ENCODE measurements around the gene DCAKD. TPM values are rescaled to one million over a fixed set of nuclear protein-coding genes. Genes with fewer than 3 reads are reported as not detected.

DCAKD gene
- total RNA-seq, 1 donor from 2014 or later = 31.4 TPM

DNA sequence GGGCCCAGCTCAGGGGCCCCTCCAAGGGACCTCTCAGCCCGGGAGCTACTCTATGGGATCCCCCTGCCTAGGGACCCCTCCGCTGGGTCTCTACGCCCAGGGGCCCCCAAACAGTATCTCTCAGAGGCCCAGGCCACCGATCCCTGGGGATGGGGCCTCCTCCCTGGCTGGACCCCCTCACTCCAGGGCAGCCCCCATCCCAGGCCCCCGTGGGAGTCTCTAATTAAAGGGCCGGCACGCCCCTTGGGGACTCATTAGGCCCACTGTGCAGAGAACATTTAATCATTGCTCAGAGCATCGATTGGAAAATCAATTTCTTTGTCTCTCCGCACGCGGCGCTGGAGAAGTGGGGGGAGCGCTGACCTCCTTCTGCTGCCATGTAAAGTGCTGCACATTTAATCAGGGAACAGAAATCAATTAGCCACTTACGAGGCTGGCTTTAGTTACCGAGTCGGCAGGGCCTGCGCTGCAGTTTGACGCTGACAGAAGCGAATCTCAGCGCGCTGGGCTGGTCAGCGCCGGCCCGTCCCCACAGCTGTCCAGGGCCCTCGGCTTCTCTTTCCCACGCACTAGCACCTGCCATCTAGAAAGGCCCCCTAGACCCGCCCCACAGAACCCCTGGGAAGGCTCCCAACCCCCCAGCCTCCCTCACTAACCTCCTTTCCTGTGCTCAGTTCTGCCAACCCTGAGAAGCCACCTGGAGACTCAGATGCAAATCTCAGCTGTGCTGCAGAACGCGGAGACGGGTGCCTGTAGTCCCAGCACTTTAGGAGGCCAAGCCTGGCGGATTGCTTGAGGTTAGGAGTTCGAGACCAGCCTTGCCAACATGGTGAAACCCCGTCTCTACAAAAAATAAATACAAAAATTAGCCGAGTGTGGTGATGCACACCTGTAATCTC lies 63.1 kb downstream of the DCAKD start:
- Histone ChIP-seq H3K4me1 (peaks cover 22% of the 10 kb centered on the region), H3K9ac (no peak overlapping the region), H4K20me1 (ENCODE audit: low read depth) (no peaks in the 10 kb centered on the region), H2AFZ (replicated peaks) (peak overlapping the region; percentile 93), H3K79me2 (ENCODE audit: low read depth) (no peaks in the 10 kb centered on the region), H3K27ac (no peak overlapping the region), H3K4me3 (peak overlapping the region; percentile 36), H3F3A (ENCODE audit: low read depth) (peaks cover 15% of the 10 kb centered on the region), H3K27me3 (peaks cover 4% of the 10 kb centered on the region), H3K4me2 (peak overlapping the region; percentile 75), H3K9me3 (ENCODE audit: low read depth) (no peaks in the 10 kb centered on the region), H3K36me3 (no peaks in the 10 kb centered on the region)
- Mint-ChIP-seq H3K27ac (no peak overlapping the region), H3K36me3 (no peaks in the 10 kb centered on the region), H3K9me3 (peaks cover 3% of the 10 kb centered on the region), H3K4me3 (peak overlapping the region; percentile 74), H3K4me1 (peaks cover 15% of the 10 kb centered on the region), H3K27me3 (ENCODE audit: insufficient read depth, low read depth) (peaks cover 15% of the 10 kb centered on the region)
- peak; percentile 24 for DNase-seq (ENCODE audit: low spot score)
- TF ChIP-seq EZH2phosphoT487 (IDR thresholded peaks at IDR 0.05) (no peak), EZH2 (IDR thresholded peaks at IDR 0.05) (no peak)
- TF ChIP-seq, protein P1, sequence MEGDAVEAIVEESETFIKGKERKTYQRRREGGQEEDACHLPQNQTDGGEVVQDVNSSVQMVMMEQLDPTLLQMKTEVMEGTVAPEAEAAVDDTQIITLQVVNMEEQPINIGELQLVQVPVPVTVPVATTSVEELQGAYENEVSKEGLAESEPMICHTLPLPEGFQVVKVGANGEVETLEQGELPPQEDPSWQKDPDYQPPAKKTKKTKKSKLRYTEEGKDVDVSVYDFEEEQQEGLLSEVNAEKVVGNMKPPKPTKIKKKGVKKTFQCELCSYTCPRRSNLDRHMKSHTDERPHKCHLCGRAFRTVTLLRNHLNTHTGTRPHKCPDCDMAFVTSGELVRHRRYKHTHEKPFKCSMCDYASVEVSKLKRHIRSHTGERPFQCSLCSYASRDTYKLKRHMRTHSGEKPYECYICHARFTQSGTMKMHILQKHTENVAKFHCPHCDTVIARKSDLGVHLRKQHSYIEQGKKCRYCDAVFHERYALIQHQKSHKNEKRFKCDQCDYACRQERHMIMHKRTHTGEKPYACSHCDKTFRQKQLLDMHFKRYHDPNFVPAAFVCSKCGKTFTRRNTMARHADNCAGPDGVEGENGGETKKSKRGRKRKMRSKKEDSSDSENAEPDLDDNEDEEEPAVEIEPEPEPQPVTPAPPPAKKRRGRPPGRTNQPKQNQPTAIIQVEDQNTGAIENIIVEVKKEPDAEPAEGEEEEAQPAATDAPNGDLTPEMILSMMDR (IDR thresholded peaks at IDR 0.05) = no peak

DNA sequence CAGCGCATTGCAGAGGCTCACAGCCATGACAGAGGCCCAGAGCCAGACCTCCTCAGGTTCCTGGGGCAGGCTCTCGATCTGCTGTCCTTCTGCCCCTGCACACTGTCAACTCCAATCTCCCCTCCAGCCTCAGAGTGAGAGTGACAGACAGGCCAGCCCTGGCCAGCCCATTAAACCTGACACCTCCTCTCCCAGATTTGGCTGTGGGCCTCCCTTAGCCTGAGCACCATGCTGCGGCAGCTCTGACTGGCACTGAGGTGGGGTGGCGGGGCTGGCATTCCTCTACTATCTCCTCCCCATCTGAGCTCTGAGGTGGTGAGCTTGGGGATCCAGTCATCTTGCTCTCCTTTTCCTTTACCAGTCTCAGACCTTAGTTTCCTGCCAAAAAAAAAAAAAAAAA lies 67.9 kb downstream of the DCAKD start:
- H3K27ac ChIP-seq = no peak overlapping the region
- H3K4me3 ChIP-seq = no peak overlapping the region
- H3K36me3 Mint-ChIP-seq = no peaks in the 10 kb centered on the region
- H3K79me2 ChIP-seq (ENCODE audit: low read depth) = no peaks in the 10 kb centered on the region
- no peak for DNase-seq (ENCODE audit: low spot score)
- no peak overlapping the region for H3K9ac ChIP-seq
- peaks cover 4% of the 10 kb centered on the region for H3K27me3 ChIP-seq
- H3K9me3 Mint-ChIP-seq = peaks cover 3% of the 10 kb centered on the region
- peaks cover 29% of the 10 kb centered on the region for H3K4me1 Mint-ChIP-seq
- no peak overlapping the region for H2AFZ ChIP-seq (replicated peaks)
- H3K36me3 ChIP-seq = no peaks in the 10 kb centered on the region
- H3K4me2 ChIP-seq = no peak overlapping the region
- peaks cover 13% of the 10 kb centered on the region for H3F3A ChIP-seq (ENCODE audit: low read depth)
- H3K4me3 Mint-ChIP-seq = no peak overlapping the region
- H3K4me1 ChIP-seq = peaks cover 20% of the 10 kb centered on the region
- H3K27ac Mint-ChIP-seq = no peak overlapping the region
- no peaks in the 10 kb centered on the region for H3K9me3 ChIP-seq (ENCODE audit: low read depth)
- H4K20me1 ChIP-seq (ENCODE audit: low read depth) = no peaks in the 10 kb centered on the region
- peaks cover 14% of the 10 kb centered on the region for H3K27me3 Mint-ChIP-seq (ENCODE audit: insufficient read depth, low read depth)
- TF ChIP-seq, protein P1 (IDR thresholded peaks at IDR 0.05) = no peak
- TF ChIP-seq EZH2phosphoT487 (IDR thresholded peaks at IDR 0.05) = no peak
- TF ChIP-seq EZH2 (IDR thresholded peaks at IDR 0.05) = no peak

DNA sequence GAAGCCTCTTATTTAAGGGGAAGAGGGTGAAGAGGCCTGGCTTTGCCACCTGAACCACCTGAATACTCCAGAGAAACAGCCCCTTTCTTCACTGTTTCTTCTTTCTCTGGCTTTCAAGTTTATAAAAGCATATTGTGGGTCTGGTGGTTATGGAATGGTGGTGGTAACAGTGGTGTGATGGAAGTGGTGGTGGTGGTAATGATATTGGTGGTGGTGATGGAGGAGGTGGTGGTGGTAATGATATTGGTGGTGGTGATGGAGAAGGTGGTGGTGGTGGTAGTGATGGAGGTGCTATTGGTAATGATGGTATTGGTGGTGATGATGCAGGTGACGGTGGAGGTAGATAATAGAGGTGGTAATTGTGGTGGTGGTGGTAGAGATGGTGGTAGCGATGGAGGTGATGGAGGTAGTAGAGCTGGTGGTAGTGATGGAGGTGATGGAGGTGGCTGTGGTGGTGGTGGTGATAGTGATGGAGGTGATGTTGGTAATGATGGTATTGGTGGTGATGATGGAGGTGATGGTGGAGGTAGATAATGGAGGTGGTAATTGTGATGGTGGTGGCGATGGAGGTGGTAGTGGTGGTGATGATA lies 69.2 kb downstream of the DCAKD start:
- no peak overlapping the region for H2AFZ ChIP-seq (replicated peaks)
- no peaks in the 10 kb centered on the region for H3K9me3 ChIP-seq (ENCODE audit: low read depth)
- H3K36me3 ChIP-seq = no peaks in the 10 kb centered on the region
- Mint-ChIP-seq H3K27ac (no peak overlapping the region), H3K27me3 (ENCODE audit: insufficient read depth, low read depth) (peaks cover 11% of the 10 kb centered on the region), H3K9me3 (peaks cover 3% of the 10 kb centered on the region), H3K36me3 (no peaks in the 10 kb centered on the region), H3K4me3 (peak overlapping the region; percentile 17), H3K4me1 (peaks cover 29% of the 10 kb centered on the region)
- peaks cover 1% of the 10 kb centered on the region for H3F3A ChIP-seq (ENCODE audit: low read depth)
- H3K9ac ChIP-seq = no peak overlapping the region
- no peaks in the 10 kb centered on the region for H4K20me1 ChIP-seq (ENCODE audit: low read depth)
- H3K4me1 ChIP-seq = peaks cover 18% of the 10 kb centered on the region
- H3K27ac ChIP-seq = no peak overlapping the region
- H3K4me2 ChIP-seq = no peak overlapping the region
- peaks cover 4% of the 10 kb centered on the region for H3K27me3 ChIP-seq
- TF ChIP-seq EZH2phosphoT487 (IDR thresholded peaks at IDR 0.05) = no peak
- TF ChIP-seq EZH2 (IDR thresholded peaks at IDR 0.05) = no peak
- TF ChIP-seq, protein P1 (IDR thresholded peaks at IDR 0.05) = no peak
- H3K4me3 ChIP-seq = no peak overlapping the region
- no peaks in the 10 kb centered on the region for H3K79me2 ChIP-seq (ENCODE audit: low read depth)
- DNase-seq (ENCODE audit: low spot score) = no peak
